GM10847 (cell line): ENCODE results near the gene CCT8.

ENCODE experiments used
- POLR2A ChIP-seq: IDR thresholded peaks from 2 replicates; pipeline ENCODE4 v1.6.1; 2011; ENCODE audit not compliant: insufficient read length; ENCODE audit errors: extremely low read depth

Gene CCT8

GRCh38 chr21:29034678-29035077 is 38.8 kb downstream of the CCT8 start:
- TF ChIP-seq POLR2A, result no peak

DNA sequence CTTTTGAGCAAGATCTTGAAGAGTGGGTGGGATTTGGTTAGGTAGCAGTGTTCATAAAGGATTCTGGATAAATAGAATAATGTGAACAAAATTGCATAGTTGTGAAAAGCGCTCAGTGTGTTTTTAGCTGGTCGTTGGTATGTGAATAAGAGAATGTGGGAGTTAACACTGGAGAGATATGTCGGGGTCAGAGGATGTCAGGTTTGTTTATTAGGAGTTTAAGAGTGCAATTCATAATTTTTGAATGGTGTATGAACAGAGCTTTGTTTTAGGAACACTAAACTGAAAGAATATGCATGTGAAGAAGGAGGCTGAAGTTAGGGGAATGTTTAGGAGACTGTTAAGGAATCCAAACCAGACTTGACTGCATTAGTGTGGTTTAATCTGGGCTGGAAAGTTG is 39.6 kb downstream of the CCT8 start:
- TF ChIP-seq POLR2A, result no peak

GRCh38 chr21:29033301-29033700 is 40.1 kb downstream of the CCT8 start:
- TF ChIP-seq POLR2A, result no peak

DNA sequence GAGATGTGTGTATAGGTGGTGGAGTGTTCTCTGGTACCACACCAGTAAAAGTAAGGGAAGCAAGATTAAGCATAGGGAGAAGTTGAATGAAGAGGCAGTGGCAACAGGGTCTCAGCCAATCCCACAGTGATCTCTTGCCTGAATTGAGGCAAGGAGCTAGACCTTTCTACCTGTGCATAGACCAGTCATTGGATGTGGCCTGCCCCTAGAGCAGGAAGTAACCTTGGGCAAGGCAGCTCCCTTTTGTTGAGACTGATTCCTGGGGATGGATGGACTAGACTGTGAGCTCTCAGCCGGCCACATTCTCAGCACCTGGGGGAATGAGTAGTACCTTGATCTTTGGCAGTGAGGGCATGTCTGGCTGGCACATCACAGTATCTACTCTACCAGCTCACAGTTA is 42.5 kb downstream of the CCT8 start:
- TF ChIP-seq POLR2A, result no peak

GRCh38 chr21:29029524-29029923 is 43.9 kb downstream of the CCT8 start:
- TF ChIP-seq POLR2A, result no peak

DNA sequence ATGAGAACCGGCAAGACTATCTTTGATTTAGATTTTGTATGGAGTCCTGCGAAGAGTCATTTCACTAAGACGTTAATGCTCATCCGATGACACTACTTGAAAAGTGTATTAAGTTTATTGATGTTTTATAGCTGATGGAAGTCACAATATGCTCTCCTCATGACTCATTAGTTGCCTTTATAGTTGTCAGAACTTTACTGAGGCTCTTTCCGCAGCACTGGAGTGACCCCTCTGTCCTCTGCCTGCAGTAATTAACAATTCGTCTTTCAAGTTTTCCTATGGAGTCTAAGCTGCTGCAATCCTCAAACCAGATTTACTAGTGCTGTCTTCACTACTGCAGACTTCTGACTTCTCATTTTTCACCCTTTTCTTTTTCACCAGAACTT is 48.1 kb downstream of the CCT8 start:
- TF ChIP-seq POLR2A, result no peak

DNA sequence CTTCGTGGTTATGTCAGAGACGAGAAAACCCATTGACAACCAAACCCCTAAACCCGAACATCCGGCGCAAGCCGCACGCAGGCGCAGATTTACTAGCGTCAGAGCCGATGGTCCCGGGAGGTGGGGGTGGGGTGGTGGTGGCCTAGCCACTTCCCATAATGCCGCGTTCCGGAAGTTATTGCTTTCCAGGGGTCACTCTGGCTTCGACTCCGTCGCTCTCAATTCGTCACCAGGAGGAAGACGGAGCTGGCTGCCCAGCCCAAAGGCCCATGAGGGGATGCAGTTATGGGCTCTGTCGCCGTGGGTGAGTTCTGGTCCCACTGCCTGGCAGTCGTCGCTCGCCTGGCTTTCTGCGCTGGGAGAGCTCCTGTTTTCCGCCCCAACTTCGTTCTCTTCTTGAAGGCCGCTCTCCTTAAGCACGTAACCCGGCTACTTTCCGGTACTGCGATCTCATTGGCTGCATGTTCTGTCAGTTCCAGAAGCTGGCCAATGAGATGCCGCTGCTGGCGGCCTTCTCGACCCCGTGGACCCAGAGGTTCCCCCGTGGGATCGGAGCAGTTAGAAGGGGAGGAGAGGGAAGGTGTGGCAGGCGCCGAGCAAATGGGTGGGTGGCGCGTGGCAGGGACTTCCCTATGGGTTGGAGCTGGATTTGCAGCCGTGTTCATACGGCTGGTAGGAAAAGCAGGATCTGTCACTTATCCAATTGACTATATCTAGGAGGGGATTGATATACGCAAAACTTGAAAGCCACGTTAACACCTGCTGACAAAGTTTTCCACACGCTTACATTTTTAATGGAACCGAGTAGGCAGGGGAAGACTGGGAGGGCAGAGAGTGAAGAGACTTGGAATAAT is 48.7 kb downstream of the CCT8 start, which contains the start of gene USP16:
USP16 (plus strand) TSS at position 195 of the 854 bp plus-strand sequence. CDS start 3,246 bp downstream, outside the sequence.
- peak; percentile 72 for TF ChIP-seq POLR2A

DNA sequence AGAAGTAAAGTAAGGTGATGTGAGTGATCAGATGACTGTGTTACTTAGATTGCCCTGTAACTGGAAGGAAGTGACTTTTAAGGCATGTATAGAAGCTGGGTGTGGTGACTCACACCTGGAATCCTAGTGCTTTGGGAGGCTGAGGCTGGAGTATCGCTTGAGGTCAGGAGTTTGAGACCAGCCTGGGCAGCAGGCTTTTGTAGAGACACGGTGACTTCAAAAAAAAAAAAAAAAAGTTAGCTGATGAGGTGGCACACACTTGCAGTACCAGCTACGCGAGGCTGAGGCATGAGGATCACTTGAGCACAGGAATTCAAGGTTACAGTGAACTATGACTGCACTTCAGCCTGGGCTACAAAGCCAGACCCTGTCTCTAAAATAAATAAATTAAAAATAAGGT is 51.3 kb downstream of the CCT8 start:
- no peak for TF ChIP-seq POLR2A

DNA sequence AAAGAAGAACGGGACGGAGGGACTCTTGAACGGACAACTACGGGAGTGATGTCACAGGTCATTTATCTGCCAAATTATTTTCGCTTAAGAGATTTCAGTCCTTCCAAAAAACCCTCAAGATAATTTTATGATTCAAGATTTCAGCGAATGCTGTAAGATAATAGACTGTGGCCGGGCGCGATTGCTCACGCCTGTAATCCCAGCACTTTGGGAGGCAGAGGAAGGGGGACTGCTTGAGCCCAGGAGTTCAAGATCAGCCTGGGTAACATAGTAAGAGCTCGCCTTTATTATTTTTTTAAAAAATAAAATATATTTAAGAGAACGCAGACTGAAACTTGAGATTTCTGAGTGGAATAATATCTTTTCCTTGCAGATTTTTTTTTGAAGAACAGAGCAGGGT is 54.9 kb downstream of the CCT8 start:
- TF ChIP-seq POLR2A, result no peak

- no peak for TF ChIP-seq POLR2A
Observed at GRCh38 chr21:29017639-29018237, 55.7 kb downstream of the CCT8 start.

DNA sequence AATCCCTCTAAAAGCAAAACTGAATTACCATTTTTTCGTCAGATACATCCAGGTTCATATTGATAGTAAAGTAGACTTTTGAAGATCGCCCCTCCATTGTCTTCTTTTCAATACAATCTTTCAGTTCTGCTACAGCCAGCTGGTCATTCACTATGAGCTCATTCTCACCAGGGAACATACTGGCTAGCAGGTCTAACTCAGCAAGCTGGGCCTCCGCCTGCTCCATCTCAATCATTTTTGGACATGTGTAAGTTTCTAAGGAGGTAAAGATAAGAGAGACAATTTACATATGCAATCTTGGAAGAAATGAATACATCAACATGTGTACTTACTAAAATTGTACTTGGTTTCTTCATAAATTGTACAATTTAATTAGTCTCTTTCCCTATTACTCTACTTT is 65.1 kb downstream of the CCT8 start:
- TF ChIP-seq POLR2A, result no peak

GRCh38 chr21:29007810-29008209 is 65.6 kb downstream of the CCT8 start:
- TF ChIP-seq POLR2A, result no peak

DNA sequence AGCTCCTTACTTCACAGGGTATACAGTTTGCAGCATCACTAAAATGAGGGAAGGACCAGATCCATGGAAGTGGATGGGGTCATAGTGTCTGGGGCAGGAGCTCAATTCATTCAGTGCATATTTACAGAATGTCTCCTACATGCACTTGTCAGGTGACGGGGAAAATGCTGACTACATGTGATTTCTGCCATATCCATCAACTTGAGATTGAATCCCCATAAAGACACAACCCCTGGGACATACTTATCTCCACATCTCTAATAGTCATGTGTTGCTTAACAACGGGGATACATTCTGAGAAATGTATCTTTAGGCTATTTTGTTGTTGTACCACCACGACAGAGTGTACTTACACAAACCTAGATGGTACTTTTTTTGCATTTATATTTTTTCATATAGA is 66.3 kb downstream of the CCT8 start:
- TF ChIP-seq POLR2A, result no peak
